HEK293 (cell line): ENCODE results near the gene RHOV.

Experiments used
- CTCF ChIP-seq: fragments of 450-650 bp; formaldehyde crosslinking; IDR thresholded peaks from 2 replicates; pipeline ENCODE4 v1.5.1; 2016; ENCODE audit warnings: missing biosample characterization, missing genetic modification characterization
- HOXC10 ChIP-seq: sonication (generic); formaldehyde crosslinking; IDR thresholded peaks from 2 replicates; pipeline ENCODE4 v1.8.1; 2023; ENCODE audit warnings: mild to moderate bottlenecking, missing genetic modification reagents
- INSM2 ChIP-seq: fragments of 450-650 bp; formaldehyde crosslinking; IDR thresholded peaks from 2 replicates; pipeline ENCODE4 v1.5.1; 2016; ENCODE audit warnings: missing biosample characterization, missing genetic modification characterization
- REST ChIP-seq: fragments of 450-650 bp; formaldehyde crosslinking; IDR thresholded peaks from 2 replicates; pipeline ENCODE4 v1.5.1; 2016; ENCODE audit warnings: missing biosample characterization, missing genetic modification characterization
- YY1 ChIP-seq: fragments of 450-650 bp; formaldehyde crosslinking; IDR thresholded peaks from 2 replicates; pipeline ENCODE4 v1.5.1; 2018; ENCODE audit warnings: missing biosample characterization, missing genetic modification characterization
- ZFP3 ChIP-seq: fragments of 450-650 bp; formaldehyde crosslinking; IDR thresholded peaks from 2 replicates; pipeline ENCODE4 v1.5.1; 2016; ENCODE audit warnings: low read depth, missing biosample characterization, missing genetic modification characterization
- ZNF26 ChIP-seq: fragments of 450-650 bp; formaldehyde crosslinking; IDR thresholded peaks from 2 replicates; pipeline ENCODE4 v1.5.1; 2016; ENCODE audit warnings: missing biosample characterization, missing genetic modification characterization
- ZNF48 ChIP-seq: fragments of 450-650 bp; formaldehyde crosslinking; IDR thresholded peaks from 2 replicates; pipeline ENCODE4 v1.5.1; 2016; ENCODE audit warnings: missing biosample characterization, missing genetic modification characterization
- ZNF555 ChIP-seq: fragments of 450-650 bp; formaldehyde crosslinking; conservative IDR thresholded peaks from 2 replicates; pipeline ENCODE4 v1.5.1; 2017; ENCODE audit warnings: missing biosample characterization, mild to moderate bottlenecking, missing genetic modification characterization, inconsistent platforms
- ZNF639 ChIP-seq: fragments of 450-650 bp; formaldehyde crosslinking; IDR thresholded peaks from 2 replicates; pipeline ENCODE4 v1.5.1; 2016; ENCODE audit warnings: missing biosample characterization, missing genetic modification characterization

- TF ChIP-seq INSM2 (tag by site-specific recombination): no peak
- TF ChIP-seq CTCF (tag by site-specific recombination): no peak
- no peak for TF ChIP-seq YY1 (tag by site-specific recombination)
- no peak for TF ChIP-seq ZFP3
- no peak for TF ChIP-seq ZNF639
- no peak for TF ChIP-seq HOXC10 (CRISPR knock-in tag)
- TF ChIP-seq REST: no peak
- no peak for TF ChIP-seq ZNF48 (tag by site-specific recombination)
- no peak for TF ChIP-seq ZNF26 (tag by site-specific recombination)
- no peak for TF ChIP-seq ZNF555
Measured at GRCh38 chr15:40844696-40845030, 29.4 kb downstream of the RHOV start.
